ENCODE measurements around the gene RALGAPA1. TPM values are rescaled to one million over a fixed set of nuclear protein-coding genes. Genes with fewer than 3 reads are reported as not detected.

RALGAPA1 gene
- total RNA-seq, 6 experiments from 2014 or later, result 16.2 to 23.3 (median 19.7) TPM

- no peaks in the 10 kb centered on the region for H3K36me3 ChIP-seq
- no peak for TF ChIP-seq POLR2A (IDR thresholded peaks at IDR 0.05)
- TF ChIP-seq CTCF (IDR thresholded peaks at IDR 0.05), result peak; percentile 63 to 89 (median 80)
- H3K9me3 ChIP-seq, result no peaks in the 10 kb centered on the region
- intact Hi-C loops (cut with DNase I), result no loop called here
- WGBS (ENCODE audit: insufficient coverage, low coverage, low lambda C conversion rate, missing lambda C conversion rate), result 22% methylated on average over 7 of the region's 7 CpGs
- no peaks in the 10 kb centered on the region for H3K27me3 ChIP-seq
- H3K4me1 ChIP-seq, result no peaks in the 10 kb centered on the region
- DNase-seq (no peak), ATAC-seq (no peak)
- H3K27ac ChIP-seq, result no peak overlapping the region
- no peak overlapping the region for H3K4me3 ChIP-seq
Measured at GRCh38 chr14:35821564-35822411, 12.7 kb upstream of the RALGAPA1 start.

DNA sequence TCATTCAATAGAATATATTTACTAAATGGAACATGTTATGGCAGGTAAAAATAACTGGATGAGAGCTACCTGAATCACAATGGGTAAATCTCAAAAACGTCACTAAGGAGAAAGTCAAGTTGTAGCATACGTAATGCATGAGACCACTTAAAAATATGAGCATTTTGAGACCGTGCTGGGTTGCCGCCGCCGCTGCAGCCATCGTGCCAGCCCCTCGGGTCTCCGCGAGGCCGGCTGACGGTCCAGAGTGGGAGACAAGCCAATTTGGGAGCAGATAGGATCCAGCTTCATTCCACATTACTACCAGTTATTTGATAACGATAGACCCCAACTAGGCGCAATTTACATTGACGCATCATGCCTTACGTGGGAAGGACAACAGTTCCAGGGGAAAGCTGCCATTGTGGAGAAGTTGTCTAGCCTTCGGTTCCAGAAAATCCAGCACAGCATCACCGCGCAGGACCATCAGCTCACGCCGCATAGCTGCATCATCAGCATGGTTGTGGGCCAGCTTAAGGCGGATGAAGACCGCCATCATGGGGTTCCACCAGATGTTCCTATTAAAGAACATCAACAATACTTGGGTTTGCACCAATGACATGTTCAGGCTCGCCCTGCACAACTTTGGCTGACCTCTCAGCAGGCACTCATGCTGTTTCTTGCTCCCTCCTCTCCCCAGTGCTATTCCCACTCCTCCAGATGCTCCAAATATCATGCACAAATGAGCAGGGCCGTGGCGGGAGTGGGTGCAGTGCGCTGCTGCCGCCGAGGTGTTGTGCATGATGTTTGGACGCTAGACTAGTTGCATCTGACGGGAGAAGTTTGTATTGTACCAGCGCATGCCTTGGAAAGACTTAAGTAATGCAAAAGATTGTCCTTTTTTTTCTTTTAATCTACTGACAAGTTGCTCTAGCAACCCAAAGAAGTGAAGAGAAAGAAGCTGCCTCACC, 10.8 kb upstream of the RALGAPA1 start:
- WGBS (ENCODE audit: insufficient coverage, low coverage, low lambda C conversion rate, missing lambda C conversion rate), result 91% methylated on average over 17 of the region's 32 CpGs
- no peak overlapping the region for H3K4me3 ChIP-seq

GRCh38 chr14:35818346-35819115, 9.4 kb upstream of the RALGAPA1 start:
- ATAC-seq, result peak; percentile 84 to 91 (median 89)
- H3K4me3 ChIP-seq, result no peak overlapping the region
- no peak for DNase-seq
- H3K4me1 ChIP-seq, result no peaks in the 10 kb centered on the region
- H3K36me3 ChIP-seq, result no peaks in the 10 kb centered on the region
- no peaks in the 10 kb centered on the region for H3K27me3 ChIP-seq
- 47% methylated on average over 11 of the region's 13 CpGs for WGBS (ENCODE audit: insufficient coverage, low coverage, low lambda C conversion rate, missing lambda C conversion rate)
- no peaks in the 10 kb centered on the region for H3K9me3 ChIP-seq
- TF ChIP-seq CTCF (IDR thresholded peaks at IDR 0.05) (peak; percentile 61 to 74 (median 70)), POLR2A (IDR thresholded peaks at IDR 0.05) (no peak)
- H3K27ac ChIP-seq, result no peak overlapping the region
- intact Hi-C loops (cut with DNase I), result no loop called here

More for the DNA sequence above, 10.8 kb upstream of the RALGAPA1 start:
- no peaks in the 10 kb centered on the region for H3K9me3 ChIP-seq
- H3K27ac ChIP-seq, result no peak overlapping the region
- intact Hi-C loops (cut with DNase I), result no loop called here
- no peak for DNase-seq
- no peaks in the 10 kb centered on the region for H3K36me3 ChIP-seq
- ATAC-seq, result no peak
- TF ChIP-seq CTCF (IDR thresholded peaks at IDR 0.05), result no peak
- TF ChIP-seq POLR2A (IDR thresholded peaks at IDR 0.05), result no peak
- no peaks in the 10 kb centered on the region for H3K27me3 ChIP-seq
- H3K4me1 ChIP-seq, result no peaks in the 10 kb centered on the region

- Histone ChIP-seq H3K36me3 (no peaks in the 10 kb centered on the region), H3K9me3 (no peaks in the 10 kb centered on the region), H3K27ac (no peak overlapping the region), H3K27me3 (no peaks in the 10 kb centered on the region), H3K4me1 (no peaks in the 10 kb centered on the region), H3K4me3 (no peak overlapping the region)
- WGBS (ENCODE audit: insufficient coverage, low coverage, low lambda C conversion rate, missing lambda C conversion rate), result 24% methylated on average over 3 of the region's 3 CpGs
- DNase-seq (peak in 2 of 3 donors; percentile 39 to 63), ATAC-seq (peak; percentile 82 to 88 (median 83))
- TF ChIP-seq POLR2A (IDR thresholded peaks at IDR 0.05), result no peak
- peak; percentile 53 to 84 (median 78) for TF ChIP-seq CTCF (IDR thresholded peaks at IDR 0.05)
- intact Hi-C loops (cut with DNase I), result no loop called here
Measured at GRCh38 chr14:35814371-35815005, 5.4 kb upstream of the RALGAPA1 start.

Data from right lobe of liver (tissue), 6 donors.